Chondrocyte (in vitro differentiated cells): ENCODE measurements around the gene PDZD2. TPM values are rescaled to one million over a fixed set of nuclear protein-coding genes. Genes with fewer than 3 reads are reported as not detected.

Experiments used
- DNase-seq: peaks from one replicate; pipeline ENCODE4 v3.0.0; 2021; ENCODE audit warnings: mixed read lengths, low spot score
- H3K27ac Mint-ChIP-seq: one replicate; pipeline ENCODE4 v1.8.0; 2021; ENCODE audit warnings: mild to moderate bottlenecking, moderate library complexity, mixed read lengths; ENCODE audit not compliant: unreplicated experiment
- H3K27me3 Mint-ChIP-seq: 2 replicates; pipeline ENCODE4 v1.8.0; 2021; ENCODE audit warnings: low read depth, mixed read lengths
- H3K36me3 Mint-ChIP-seq: 2 replicates; pipeline ENCODE4 v1.8.0; 2021; ENCODE audit warnings: low read depth, mixed read lengths
- H3K4me1 Mint-ChIP-seq: 2 replicates; pipeline ENCODE4 v1.8.0; 2021; ENCODE audit warnings: low read depth, mild to moderate bottlenecking, mixed read lengths
- H3K4me3 Mint-ChIP-seq: one replicate; pipeline ENCODE4 v1.8.0; 2021; ENCODE audit warnings: mild to moderate bottlenecking, moderate library complexity, mixed read lengths; ENCODE audit not compliant: unreplicated experiment
- H3K9me3 Mint-ChIP-seq: 2 replicates; pipeline ENCODE4 v1.8.0; 2021; ENCODE audit warnings: low read depth, mixed read lengths
- CTCF ChIP-seq: fragments of 200-600 bp; sonication (generic); IDR thresholded peaks from 2 replicates; pipeline ENCODE4 v1.5.0; 2021; ENCODE audit warnings: antibody characterized with exemption, mild to moderate bottlenecking, moderate library complexity
- total RNA-seq: library from RNA; stranded (reverse); gene quantifications from 3 replicates; pipeline ENCODE4 v1.2.1, GENCODE V29; 2021

The PDZD2 gene
- total RNA-seq, 1 donor from 2014 or later: 30.9 TPM

DNA sequence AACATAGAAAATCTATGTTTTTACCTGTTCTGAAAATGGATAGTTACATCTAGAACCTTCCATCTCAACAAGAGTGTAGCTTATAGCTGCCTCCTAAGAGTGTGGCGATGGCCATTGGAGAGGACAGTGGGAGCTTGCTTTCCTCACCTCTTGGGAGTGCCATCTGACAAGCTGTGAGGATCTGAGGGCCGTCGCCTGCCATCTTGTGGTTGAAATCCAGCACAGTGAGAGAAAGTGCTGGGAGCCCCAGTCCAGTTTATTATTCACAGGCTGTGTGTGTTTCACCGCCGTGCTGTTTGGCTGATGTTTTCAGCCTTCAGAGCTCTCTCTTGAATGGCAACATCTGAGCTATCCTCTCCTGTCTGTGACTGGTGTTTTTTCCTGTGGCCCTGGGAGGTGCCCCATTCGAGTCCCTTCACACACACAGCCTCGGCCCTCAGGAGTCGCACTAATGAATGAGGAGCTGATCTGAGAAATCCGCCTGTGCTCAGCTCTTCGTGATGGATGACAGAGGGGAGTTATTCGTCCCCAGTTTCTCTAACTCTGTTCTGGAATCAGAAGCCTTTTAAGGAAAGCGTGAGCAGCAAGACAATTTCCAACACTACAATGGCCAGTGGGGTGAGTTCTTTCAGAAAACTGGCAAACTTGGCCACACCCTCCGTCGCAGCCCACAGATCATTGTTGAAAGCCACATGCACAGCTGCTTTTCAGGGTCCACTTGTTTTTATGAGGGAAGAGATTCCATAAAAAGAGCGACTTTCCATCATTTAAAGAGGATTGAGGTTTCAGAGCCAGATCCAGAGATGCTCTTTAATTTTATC lies 170.3 kb downstream of the PDZD2 start:
- Mint-ChIP-seq H3K4me1 (peaks cover 4% of the 10 kb centered on the region), H3K27ac (no peak overlapping the region), H3K9me3 (no peaks in the 10 kb centered on the region), H3K36me3 (no peaks in the 10 kb centered on the region), H3K4me3 (no peak overlapping the region), H3K27me3 (peaks cover 6% of the 10 kb centered on the region)
- peak; percentile 89 for TF ChIP-seq CTCF
- no peak for DNase-seq

GRCh38 chr5:31811210-31811609 lies 172.3 kb downstream of the PDZD2 start:
- peaks cover 4% of the 10 kb centered on the region for H3K4me1 Mint-ChIP-seq
- peak overlapping the region; percentile 3 for H3K27ac Mint-ChIP-seq
- no peak overlapping the region for H3K4me3 Mint-ChIP-seq
- H3K27me3 Mint-ChIP-seq: peaks cover 3% of the 10 kb centered on the region
- DNase-seq: no peak
- H3K36me3 Mint-ChIP-seq: no peaks in the 10 kb centered on the region
- TF ChIP-seq CTCF: no peak
- H3K9me3 Mint-ChIP-seq: no peaks in the 10 kb centered on the region

- Mint-ChIP-seq H3K4me1 (peaks cover 4% of the 10 kb centered on the region), H3K36me3 (no peaks in the 10 kb centered on the region), H3K27ac (no peak overlapping the region), H3K27me3 (no peaks in the 10 kb centered on the region), H3K4me3 (no peak overlapping the region), H3K9me3 (no peaks in the 10 kb centered on the region)
- TF ChIP-seq CTCF: no peak
- no peak for DNase-seq
Measured at GRCh38 chr5:31815376-31815775, 176.4 kb downstream of the PDZD2 start.

DNA sequence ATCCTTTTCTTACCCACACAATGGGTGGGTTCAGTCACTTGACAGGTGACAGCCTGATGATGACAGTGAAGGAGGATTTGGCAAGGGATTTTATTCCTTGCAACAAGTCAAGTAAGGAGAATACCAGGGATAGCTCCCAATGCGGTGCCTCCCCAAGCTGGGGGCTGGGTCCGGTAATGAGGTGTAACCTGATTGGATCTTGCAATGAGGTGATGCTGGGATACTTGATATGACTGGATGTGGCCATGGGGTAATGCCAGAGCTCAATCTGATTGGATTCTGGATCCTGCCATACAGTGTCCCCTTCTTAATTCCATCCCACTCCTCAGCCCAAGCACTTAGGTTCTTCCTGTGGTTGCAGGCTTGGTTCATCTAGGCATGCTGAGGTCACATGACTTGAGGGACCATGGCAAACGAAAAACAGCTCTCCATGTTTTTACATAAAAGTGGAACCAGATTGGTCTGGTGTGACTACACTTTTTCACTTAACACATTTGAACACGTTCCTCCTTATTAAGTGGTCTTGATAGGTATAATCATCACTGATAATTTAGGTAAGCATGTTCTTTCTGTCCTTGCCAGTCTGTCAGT lies 181.1 kb downstream of the PDZD2 start:
- no peak for DNase-seq
- Mint-ChIP-seq H3K36me3 (no peaks in the 10 kb centered on the region), H3K27ac (no peak overlapping the region), H3K9me3 (no peaks in the 10 kb centered on the region), H3K4me3 (no peak overlapping the region), H3K27me3 (peaks cover 2% of the 10 kb centered on the region), H3K4me1 (peaks cover 3% of the 10 kb centered on the region)
- TF ChIP-seq CTCF: no peak

DNA sequence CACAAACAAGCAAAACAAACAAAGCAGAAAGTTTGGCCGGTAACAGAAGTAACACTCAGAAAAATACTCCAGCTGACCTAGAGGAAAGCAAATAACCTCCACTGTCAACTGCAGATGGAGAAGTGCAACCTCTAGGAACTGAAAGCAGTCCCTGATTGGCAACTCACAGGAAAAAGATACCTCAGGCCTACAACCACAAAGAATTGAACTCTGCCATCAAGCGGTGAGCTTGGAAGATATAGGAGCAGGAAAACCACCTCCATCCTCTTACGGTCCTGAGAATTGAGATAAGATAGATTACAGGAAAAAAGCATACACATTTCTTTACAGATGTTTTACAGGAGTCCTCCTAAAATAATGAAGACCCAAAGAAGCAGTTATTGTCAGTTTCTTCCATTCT lies 184.5 kb downstream of the PDZD2 start:
- no peak overlapping the region for H3K27ac Mint-ChIP-seq
- TF ChIP-seq CTCF: no peak
- peaks cover 16% of the 10 kb centered on the region for H3K4me1 Mint-ChIP-seq
- H3K4me3 Mint-ChIP-seq: no peak overlapping the region
- DNase-seq: no peak
- H3K36me3 Mint-ChIP-seq: no peaks in the 10 kb centered on the region
- H3K9me3 Mint-ChIP-seq: peaks cover under 1% of the 10 kb centered on the region
- peaks cover 2% of the 10 kb centered on the region for H3K27me3 Mint-ChIP-seq
